OCI-LY1 (cell line): ENCODE data around the gene EPB41L2.

Experiments used
- EZH2 ChIP-seq: fragments of 200-600 bp; sonication (generic), shearing (Covaris generic); IDR thresholded peaks from 2 replicates; pipeline ENCODE4 v1.8.0; 2017; ENCODE audit warnings: borderline replicate concordance, mixed run types, mild to moderate bottlenecking, antibody characterized with exemption, low read length, moderate library complexity, mixed read lengths
- TF ChIP-seq, protein P1 (sequence below): fragments of 200-600 bp; sonication (generic), shearing (Covaris generic); IDR thresholded peaks from 2 replicates; pipeline ENCODE4 v1.5.1; 2017; ENCODE audit warnings: mild to moderate bottlenecking, antibody characterized with exemption, low read length, moderate library complexity, mixed read lengths

DNA sequence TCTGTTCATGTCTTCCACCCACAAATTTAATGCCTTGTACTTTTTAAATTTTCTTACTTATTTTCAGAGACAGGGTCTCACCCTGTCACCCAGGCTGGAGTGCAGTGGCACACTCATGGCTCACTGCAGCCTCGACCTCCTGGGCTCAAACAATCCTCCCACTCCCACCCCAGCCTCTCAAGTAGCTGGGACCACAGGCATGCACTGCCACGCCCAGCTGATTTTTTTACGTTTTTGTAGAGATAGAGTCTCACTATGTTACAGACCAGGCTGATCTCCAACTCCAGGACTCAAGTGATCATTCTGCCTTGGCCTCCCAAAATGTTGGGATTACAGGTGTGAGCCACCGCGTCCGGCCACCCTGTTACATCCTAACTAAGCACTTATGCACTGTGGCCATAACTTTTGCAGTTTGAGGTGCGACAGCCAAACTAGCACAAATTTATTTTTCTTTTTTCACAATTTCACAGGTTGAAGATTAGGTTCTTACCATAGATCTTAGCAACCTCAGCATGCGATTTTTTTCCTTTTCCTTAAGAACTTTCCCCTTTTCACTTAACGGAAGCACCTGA lies 92.1 kb downstream of the EPB41L2 start:
- TF ChIP-seq, protein P1, sequence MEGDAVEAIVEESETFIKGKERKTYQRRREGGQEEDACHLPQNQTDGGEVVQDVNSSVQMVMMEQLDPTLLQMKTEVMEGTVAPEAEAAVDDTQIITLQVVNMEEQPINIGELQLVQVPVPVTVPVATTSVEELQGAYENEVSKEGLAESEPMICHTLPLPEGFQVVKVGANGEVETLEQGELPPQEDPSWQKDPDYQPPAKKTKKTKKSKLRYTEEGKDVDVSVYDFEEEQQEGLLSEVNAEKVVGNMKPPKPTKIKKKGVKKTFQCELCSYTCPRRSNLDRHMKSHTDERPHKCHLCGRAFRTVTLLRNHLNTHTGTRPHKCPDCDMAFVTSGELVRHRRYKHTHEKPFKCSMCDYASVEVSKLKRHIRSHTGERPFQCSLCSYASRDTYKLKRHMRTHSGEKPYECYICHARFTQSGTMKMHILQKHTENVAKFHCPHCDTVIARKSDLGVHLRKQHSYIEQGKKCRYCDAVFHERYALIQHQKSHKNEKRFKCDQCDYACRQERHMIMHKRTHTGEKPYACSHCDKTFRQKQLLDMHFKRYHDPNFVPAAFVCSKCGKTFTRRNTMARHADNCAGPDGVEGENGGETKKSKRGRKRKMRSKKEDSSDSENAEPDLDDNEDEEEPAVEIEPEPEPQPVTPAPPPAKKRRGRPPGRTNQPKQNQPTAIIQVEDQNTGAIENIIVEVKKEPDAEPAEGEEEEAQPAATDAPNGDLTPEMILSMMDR: no peak
- TF ChIP-seq EZH2: no peak
